CD14-positive monocyte (primary cell): ENCODE data around the gene MC3R. TPM values are rescaled to one million over a fixed set of nuclear protein-coding genes. Genes with fewer than 3 reads are reported as not detected.

ENCODE experiments used
- DNase-seq, 3 donors: peaks; one replicate each; pipeline ENCODE4 v3.0.0-alpha.2; 2011 to 2022
- H2AFZ ChIP-seq: 2 replicates; pipeline ENCODE4 v1.6.0; 2012; ENCODE audit warnings: mild to moderate bottlenecking, low read depth, low read length, inconsistent platforms; ENCODE audit not compliant: insufficient read depth, poor library complexity, severe bottlenecking
- H3K27ac ChIP-seq, 2 donors: 1 replicate in 1 of 2; 2 replicates in 1 of 2; pipeline ENCODE4 v1.5.1; 2012 to 2013; ENCODE audit warnings: low read length in 2 of 2, control low read depth in 1 of 2, inconsistent platforms in 1 of 2, low read depth in 1 of 2, mild to moderate bottlenecking in 1 of 2
- H3K27me3 ChIP-seq, 2 donors: one replicate each; pipeline versions ENCODE4 v1.6.0 to v1.6.1; 2011 to 2013; ENCODE audit warnings: low read length in 2 of 2; ENCODE audit not compliant: control insufficient read depth in 2 of 2, insufficient read depth in 2 of 2
- H3K36me3 ChIP-seq, 2 donors: replicated peaks in 1 of 2; 1 replicate in 1 of 2; 2 replicates in 1 of 2; pipeline versions ENCODE4 v1.5.1 to v1.6.1; 2012 to 2013; ENCODE audit warnings: low read length in 2 of 2, control low read depth in 1 of 2, inconsistent platforms in 1 of 2, mild to moderate bottlenecking in 1 of 2; ENCODE audit not compliant: insufficient read depth in 2 of 2, control insufficient read depth in 1 of 2
- H3K4me1 ChIP-seq, 2 donors: 1 replicate in 1 of 2; 2 replicates in 1 of 2; pipeline versions ENCODE4 v1.5.1 to v1.6.1; 2012 to 2013; ENCODE audit warnings: low read length in 2 of 2, control low read depth in 1 of 2, inconsistent platforms in 1 of 2, mild to moderate bottlenecking in 1 of 2, moderate library complexity in 1 of 2; ENCODE audit not compliant: insufficient read depth in 2 of 2, control insufficient read depth in 1 of 2
- H3K4me2 ChIP-seq: replicated peaks from 2 replicates; pipeline ENCODE3; 2012; ENCODE audit warnings: low read length, moderate library complexity, mild to moderate bottlenecking; ENCODE audit not compliant: poor library complexity, severe bottlenecking; ENCODE audit errors: extremely low read depth
- H3K4me3 ChIP-seq, 3 experiments: fragments of 200-600 bp in 1 of 3; sonication (generic) in 1 of 3; replicated peaks in 1 of 3; 1 replicate in 2 of 3; 2 replicates in 1 of 3; pipeline ENCODE4 v1.5.1; 2011 to 2013; ENCODE audit warnings: low read length in 3 of 3, mild to moderate bottlenecking in 3 of 3, control low read depth in 2 of 3, low read depth in 2 of 3, inconsistent platforms in 1 of 3, moderate library complexity in 1 of 3
- H3K79me2 ChIP-seq: 2 replicates; pipeline ENCODE4 v1.6.0; 2012; ENCODE audit warnings: mild to moderate bottlenecking, control low read depth, inconsistent platforms, low read length, moderate library complexity; ENCODE audit not compliant: insufficient read depth
- H3K9ac ChIP-seq: 2 replicates; pipeline ENCODE4 v1.6.0; 2017; ENCODE audit warnings: low read length, mild to moderate bottlenecking; ENCODE audit not compliant: insufficient read depth, poor library complexity, severe bottlenecking
- H3K9me3 ChIP-seq, 2 donors: replicated peaks in 1 of 2; 1 replicate in 1 of 2; 2 replicates in 1 of 2; pipeline versions ENCODE4 v1.5.1 to v1.6.1; 2012 to 2013; ENCODE audit warnings: low read length in 2 of 2, control low read depth in 1 of 2; ENCODE audit not compliant: control insufficient read depth in 1 of 2, insufficient read depth in 1 of 2
- H4K20me1 ChIP-seq: 2 replicates; pipeline ENCODE4 v1.6.0; 2012; ENCODE audit warnings: mild to moderate bottlenecking, low read length, control low read depth, moderate library complexity; ENCODE audit not compliant: insufficient read depth
- H3K27ac Mint-ChIP-seq, 7 donors: one replicate each; pipeline ENCODE4 v1.8.0; 2020; ENCODE audit warnings: mild to moderate bottlenecking in 7 of 7, mixed read lengths in 7 of 7, moderate library complexity in 6 of 7, inconsistent platforms in 2 of 7
- H3K27me3 Mint-ChIP-seq, 3 donors: one replicate each; pipeline ENCODE4 v1.8.0; 2021 to 2022; ENCODE audit warnings: low read depth in 3 of 3, mild to moderate bottlenecking in 3 of 3, mixed read lengths in 3 of 3, moderate library complexity in 3 of 3, inconsistent platforms in 1 of 3
- H3K36me3 Mint-ChIP-seq, 2 donors: one replicate each; pipeline ENCODE4 v1.8.0; 2020; ENCODE audit warnings: mixed read lengths in 2 of 2, inconsistent platforms in 1 of 2, mild to moderate bottlenecking in 1 of 2
- H3K4me1 Mint-ChIP-seq: one replicate; pipeline ENCODE4 v1.8.0; 2020; ENCODE audit warnings: mild to moderate bottlenecking, mixed read lengths
- H3K4me3 Mint-ChIP-seq, 2 donors: one replicate each; pipeline ENCODE4 v1.8.0; 2020; ENCODE audit warnings: mild to moderate bottlenecking in 2 of 2, mixed read lengths in 2 of 2, moderate library complexity in 1 of 2
- H3K9me3 Mint-ChIP-seq, 7 donors: one replicate each; pipeline ENCODE4 v1.8.0; 2020 to 2022; ENCODE audit warnings: mixed read lengths in 7 of 7, mild to moderate bottlenecking in 6 of 7, moderate library complexity in 6 of 7, inconsistent platforms in 2 of 7
- CTCF ChIP-seq: fragments of 200-600 bp; IDR thresholded peaks from one replicate; pipeline ENCODE4 v1.8.0; 2022; ENCODE audit warnings: antibody characterized with exemption, mild to moderate bottlenecking
- WGBS: methylation state at CpG from one replicate; pipeline ENCODE4 v1.1.5; 2013; ENCODE audit warnings: missing lambda C conversion rate; ENCODE audit not compliant: insufficient coverage; 5-methylcytosine and 5-hydroxymethylcytosine counted together
- intact Hi-C, 2 donors: fragments of 100-400 bp; cut with micrococcal nuclease; formaldehyde crosslinking; loops; one replicate each; pipeline versions ENCODE4 v1.15.0 to v1.15.1; 2023
- polyA plus RNA-seq, 3 donors: library from polyadenylated mRNA; depleted of rRNA in 1 of 3; unstranded in 2 of 3; stranded (reverse) in 1 of 3; fragments of 300-500 nt in 2 of 3; fragments of >200 nt in 1 of 3; fragmentation: Illumina TruSeq in 2 of 3; gene quantifications; 1 replicate in 2 of 3; 2 replicates in 1 of 3; pipeline ENCODE4 v1.2.3, GENCODE V29; 2012 to 2021

Gene MC3R
- polyA plus RNA-seq, 3 donors: not detected

DNA sequence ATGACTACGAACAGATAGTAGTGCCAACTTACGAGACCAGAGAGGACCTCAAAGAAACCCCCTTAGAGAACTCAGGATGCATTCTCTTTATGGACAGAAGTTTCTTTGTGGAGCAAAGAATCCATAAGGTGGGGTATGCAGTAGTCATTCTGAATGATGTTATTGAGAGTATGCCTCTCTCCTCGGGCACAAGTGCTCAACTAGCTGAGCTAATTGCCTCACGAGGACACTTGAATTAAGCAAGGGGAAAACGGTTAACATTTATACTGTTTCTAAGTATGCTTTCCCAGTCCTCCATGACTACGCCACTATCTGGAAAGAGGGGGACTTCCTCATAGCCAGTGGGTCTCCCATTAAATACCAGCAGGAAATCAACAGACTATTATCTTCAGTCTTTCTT is 25.6 kb downstream of the MC3R start:
- H3K27me3 Mint-ChIP-seq: peaks cover 0 to 5% (median 2%) of the 10 kb centered on the region in 3 donors
- no peak for TF ChIP-seq CTCF

GRCh38 chr20:56278196-56278595 is 29.7 kb downstream of the MC3R start:
- no CpG with 5 or more reads among the region's 2 CpGs for whole genome bisulfite sequencing
- no peak overlapping the region for H3K27ac ChIP-seq
- peaks cover 3 to 20% (median 10%) of the 10 kb centered on the region in 7 donors for H3K9me3 Mint-ChIP-seq

More for the DNA sequence above, 25.6 kb downstream of the MC3R start:
- intact Hi-C loops: no loop called here
- H3K27me3 ChIP-seq: no peaks in the 10 kb centered on the region
- Mint-ChIP-seq H3K4me3 (no peak overlapping the region), H3K36me3 (no peaks in the 10 kb centered on the region), H3K27ac (no peak overlapping the region), H3K9me3 (peaks cover 5 to 20% (median 10%) of the 10 kb centered on the region in 7 donors), H3K4me1 (no peaks in the 10 kb centered on the region)
- H3K4me2 ChIP-seq: no peak overlapping the region
- no peak overlapping the region for H3K27ac ChIP-seq
- peaks cover 0 to 24% of the 10 kb centered on the region in 2 donors for H3K9me3 ChIP-seq
- no peaks in the 10 kb centered on the region for H3K36me3 ChIP-seq
- H2AFZ ChIP-seq: no peak overlapping the region
- no peak for DNase-seq
- H4K20me1 ChIP-seq: no peaks in the 10 kb centered on the region
- no peaks in the 10 kb centered on the region for H3K79me2 ChIP-seq
- no peak overlapping the region for H3K9ac ChIP-seq
- H3K4me3 ChIP-seq: no peak overlapping the region
- whole genome bisulfite sequencing: 82% methylated on average over 2 of the region's 6 CpGs
- no peaks in the 10 kb centered on the region for H3K4me1 ChIP-seq

More at GRCh38 chr20:56278196-56278595, 29.7 kb downstream of the MC3R start:
- peaks cover 0 to 1% (median 0%) of the 10 kb centered on the region in 3 donors for H3K27me3 Mint-ChIP-seq
- Histone ChIP-seq H3K27me3 (no peaks in the 10 kb centered on the region), H3K79me2 (no peaks in the 10 kb centered on the region), H3K9me3 (peaks cover 0 to 14% of the 10 kb centered on the region in 2 donors), H2AFZ (no peak overlapping the region), H3K9ac (no peak overlapping the region), H3K4me1 (no peaks in the 10 kb centered on the region), H4K20me1 (no peaks in the 10 kb centered on the region), H3K4me2 (no peak overlapping the region), H3K36me3 (no peaks in the 10 kb centered on the region), H3K4me3 (no peak overlapping the region)
- no peak for TF ChIP-seq CTCF
- H3K27ac Mint-ChIP-seq: no peak overlapping the region
- H3K36me3 Mint-ChIP-seq: no peaks in the 10 kb centered on the region
- DNase-seq: no peak
- intact Hi-C loops: no loop called here
- no peaks in the 10 kb centered on the region for H3K4me1 Mint-ChIP-seq
- H3K4me3 Mint-ChIP-seq: no peak overlapping the region
